Measurements from ENCODE around the gene DUOXA2.

DNA sequence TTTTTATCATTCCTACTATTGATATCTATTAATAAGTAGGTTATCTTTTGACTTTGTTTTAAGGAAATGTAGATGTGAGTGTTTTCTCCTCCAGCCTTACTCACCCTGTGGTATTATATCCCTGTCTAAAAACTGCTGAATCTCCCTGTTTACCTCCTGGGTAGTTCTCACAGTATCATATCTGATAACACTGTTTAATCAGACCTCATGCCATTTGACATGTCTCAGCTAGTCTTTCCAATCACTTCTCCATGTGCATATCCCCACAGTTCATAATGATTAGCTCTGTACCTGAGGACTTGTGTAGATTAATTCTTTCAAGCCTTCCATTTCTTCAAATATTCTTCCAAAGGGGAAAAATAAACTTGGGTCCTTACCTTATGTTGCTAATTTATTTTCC is 30.9 kb upstream of the DUOXA2 start:
- TF ChIP-seq, protein P1, sequence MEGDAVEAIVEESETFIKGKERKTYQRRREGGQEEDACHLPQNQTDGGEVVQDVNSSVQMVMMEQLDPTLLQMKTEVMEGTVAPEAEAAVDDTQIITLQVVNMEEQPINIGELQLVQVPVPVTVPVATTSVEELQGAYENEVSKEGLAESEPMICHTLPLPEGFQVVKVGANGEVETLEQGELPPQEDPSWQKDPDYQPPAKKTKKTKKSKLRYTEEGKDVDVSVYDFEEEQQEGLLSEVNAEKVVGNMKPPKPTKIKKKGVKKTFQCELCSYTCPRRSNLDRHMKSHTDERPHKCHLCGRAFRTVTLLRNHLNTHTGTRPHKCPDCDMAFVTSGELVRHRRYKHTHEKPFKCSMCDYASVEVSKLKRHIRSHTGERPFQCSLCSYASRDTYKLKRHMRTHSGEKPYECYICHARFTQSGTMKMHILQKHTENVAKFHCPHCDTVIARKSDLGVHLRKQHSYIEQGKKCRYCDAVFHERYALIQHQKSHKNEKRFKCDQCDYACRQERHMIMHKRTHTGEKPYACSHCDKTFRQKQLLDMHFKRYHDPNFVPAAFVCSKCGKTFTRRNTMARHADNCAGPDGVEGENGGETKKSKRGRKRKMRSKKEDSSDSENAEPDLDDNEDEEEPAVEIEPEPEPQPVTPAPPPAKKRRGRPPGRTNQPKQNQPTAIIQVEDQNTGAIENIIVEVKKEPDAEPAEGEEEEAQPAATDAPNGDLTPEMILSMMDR (IDR thresholded peaks at IDR 0.05): no peak
- no peak for TF ChIP-seq POLR2A (IDR thresholded peaks at IDR 0.05)

All from testis (tissue), 2 donors.